Activated gamma-delta T cell (primary cell): ENCODE measurements around the gene FANCC.

Experiments
- DNase-seq: peaks from one replicate; lab custom pipeline; 2025; lab: John Stamatoyannopoulos, UW

FANCC gene

GRCh38 chr9:95143591-95144561 lies 173.6 kb downstream of the FANCC start:
- DNase-seq = no peak

- no peak for DNase-seq
These were observed 174.8 kb downstream of the FANCC start for GRCh38 chr9:95142728-95143127.

- DNase-seq = no peak
These were observed 175.2 kb downstream of the FANCC start for GRCh38 chr9:95142315-95142714.

GRCh38 chr9:95140821-95141220 lies 176.7 kb downstream of the FANCC start:
- DNase-seq = no peak

- no peak for DNase-seq
These were observed 178.4 kb downstream of the FANCC start for GRCh38 chr9:95139126-95139525.

GRCh38 chr9:95138474-95138873 lies 179.0 kb downstream of the FANCC start:
- DNase-seq = no peak

GRCh38 chr9:95137587-95138145 lies 179.8 kb downstream of the FANCC start:
- DNase-seq = no peak

GRCh38 chr9:95135756-95136155 lies 181.8 kb downstream of the FANCC start:
- DNase-seq = no peak

- DNase-seq = no peak
These were observed 183.0 kb downstream of the FANCC start for GRCh38 chr9:95134457-95134881.

- no peak for DNase-seq
These were observed 184.2 kb downstream of the FANCC start for GRCh38 chr9:95133325-95133705.

- no peak for DNase-seq
These were observed 184.9 kb downstream of the FANCC start for GRCh38 chr9:95132366-95133324.

- DNase-seq = no peak
These were observed 186.2 kb downstream of the FANCC start for GRCh38 chr9:95131023-95131943.

- DNase-seq = no peak
These were observed 187.0 kb downstream of the FANCC start for GRCh38 chr9:95130484-95130883.

GRCh38 chr9:95129476-95130291 lies 187.8 kb downstream of the FANCC start:
- no peak for DNase-seq

GRCh38 chr9:95128177-95128524 lies 189.4 kb downstream of the FANCC start:
- DNase-seq = no peak

- no peak for DNase-seq
These were observed 190.0 kb downstream of the FANCC start for GRCh38 chr9:95127249-95128176.

GRCh38 chr9:95126739-95127138 lies 190.8 kb downstream of the FANCC start:
- DNase-seq = no peak

- no peak for DNase-seq
These were observed 191.9 kb downstream of the FANCC start for GRCh38 chr9:95125652-95126051.
